Measurements from ENCODE around the gene STIM1. TPM values are rescaled to one million over a fixed set of nuclear protein-coding genes. Genes with fewer than 3 reads are reported as not detected.
A peak's percentile ranks its signal among the peaks of the same experiment; 100 is the strongest.
"Not testable (repeated sequence)": the region's sequence is repeated elsewhere in the genome, so short reads cannot be mapped to it uniquely, and the experiment has no call there.

STIM1 gene
- total and polyA plus RNA-seq, 7 donors: 52.1 to 147 (median 109) TPM

GRCh38 chr11:3810446-3810845 lies 45.0 kb upstream of the STIM1 start:
- H3K27me3 ChIP-seq (ENCODE audit: insufficient read depth in 3 of 3, low read length in 2 of 3): no peaks in the 10 kb centered on the region
- H3K27ac ChIP-seq: peak overlapping the region; percentile 36
- H3K4me1 ChIP-seq: peaks cover 13% of the 10 kb centered on the region
- no peaks in the 10 kb centered on the region for H3K9me3 ChIP-seq
- DNase-seq (no peak), ATAC-seq (peak in 1 of 4 donors; percentile 4)
- intact Hi-C loops (cut with DNase I): loop anchor here in 1 of 2 donors (2.0 kb wide), 1 partner anchor 28 kb away; no protein-coding TSS in a partner anchor
- TF ChIP-seq CTCF (IDR thresholded peaks at IDR 0.05): no peak
- 90 to 95% (median 94%) methylated on average over 3 of the region's 3 CpGs for WGBS, 3 donors
- no peak overlapping the region for H3K4me3 ChIP-seq
- H3K36me3 ChIP-seq (ENCODE audit: insufficient read depth in 1 of 2, low read depth in 1 of 2): no peaks in the 10 kb centered on the region

- peak; percentile 60 to 77 (median 73) for ATAC-seq
- H3K27ac ChIP-seq: peak overlapping the region; percentile 36
- H3K27me3 ChIP-seq (ENCODE audit: insufficient read depth in 3 of 3, low read length in 2 of 3): no peaks in the 10 kb centered on the region
- intact Hi-C loops (cut with DNase I): loop anchor here in 1 of 2 donors (2.0 kb wide), 1 partner anchor 28 kb away; no protein-coding TSS in a partner anchor
- no peak for TF ChIP-seq CTCF (IDR thresholded peaks at IDR 0.05)
- no peak for DNase-seq
- H3K4me1 ChIP-seq: peaks cover 13% of the 10 kb centered on the region
- H3K4me3 ChIP-seq: no peak overlapping the region
- no peaks in the 10 kb centered on the region for H3K9me3 ChIP-seq
- H3K36me3 ChIP-seq (ENCODE audit: insufficient read depth in 1 of 2, low read depth in 1 of 2): no peaks in the 10 kb centered on the region
- WGBS, 3 donors: 88 to 97% (median 92%) methylated on average over 4 of the region's 4 CpGs
Observed at GRCh38 chr11:3810951-3811350, 44.5 kb upstream of the STIM1 start.

GRCh38 chr11:3814832-3815231 lies 40.6 kb upstream of the STIM1 start:
- H3K4me1 ChIP-seq; H3K4me3 ChIP-seq; H3K36me3 ChIP-seq (ENCODE audit: insufficient read depth in 1 of 2, low read depth in 1 of 2); H3K9me3 ChIP-seq; H3K27me3 ChIP-seq (ENCODE audit: insufficient read depth in 3 of 3, low read length in 2 of 3); H3K27ac ChIP-seq; DNase-seq; ATAC-seq; intact Hi-C loops (cut with DNase I): not testable (repeated sequence)
- WGBS, 3 donors: 87 to 96% (median 89%) methylated on average over 5 of the region's 5 CpGs

- no peaks in the 10 kb centered on the region for H3K9me3 ChIP-seq
- DNase-seq: no peak
- intact Hi-C loops (cut with DNase I): no loop called here
- no peak for ATAC-seq
- H3K27me3 ChIP-seq (ENCODE audit: insufficient read depth in 3 of 3, low read length in 2 of 3): no peaks in the 10 kb centered on the region
- H3K4me1 ChIP-seq: no peaks in the 10 kb centered on the region
- 68 to 90% (median 83%) methylated on average over 4 of the region's 4 CpGs for WGBS, 3 donors
- TF ChIP-seq CTCF (IDR thresholded peaks at IDR 0.05): no peak
- no peak overlapping the region for H3K4me3 ChIP-seq
- H3K36me3 ChIP-seq (ENCODE audit: insufficient read depth in 1 of 2, low read depth in 1 of 2): no peaks in the 10 kb centered on the region
- H3K27ac ChIP-seq: no peak overlapping the region
Observed at GRCh38 chr11:3815845-3816244, 39.6 kb upstream of the STIM1 start.

- no peak for ATAC-seq
- H3K4me1 ChIP-seq: no peaks in the 10 kb centered on the region
- no peak overlapping the region for H3K4me3 ChIP-seq
- DNase-seq: no peak
- TF ChIP-seq CTCF (IDR thresholded peaks at IDR 0.05): no peak
- WGBS, 3 donors: 85 to 95% (median 87%) methylated on average over 2 of the region's 2 CpGs
- intact Hi-C loops (cut with DNase I): no loop called here
- no peak overlapping the region for H3K27ac ChIP-seq
- no peaks in the 10 kb centered on the region for H3K27me3 ChIP-seq (ENCODE audit: insufficient read depth in 3 of 3, low read length in 2 of 3)
- no peaks in the 10 kb centered on the region for H3K9me3 ChIP-seq
- no peaks in the 10 kb centered on the region for H3K36me3 ChIP-seq (ENCODE audit: insufficient read depth in 1 of 2, low read depth in 1 of 2)
Observed at GRCh38 chr11:3816673-3817072, 38.8 kb upstream of the STIM1 start.

Data from psoas muscle (tissue), 8 donors.